Kidney tubule cell (primary cell): ENCODE measurements around the gene PRKCD.

Source experiments
- DNase-seq: peaks from one replicate; pipeline ENCODE4 v3.0.0-alpha.2; 2018; ENCODE audit warnings: low spot score

The PRKCD gene

DNA sequence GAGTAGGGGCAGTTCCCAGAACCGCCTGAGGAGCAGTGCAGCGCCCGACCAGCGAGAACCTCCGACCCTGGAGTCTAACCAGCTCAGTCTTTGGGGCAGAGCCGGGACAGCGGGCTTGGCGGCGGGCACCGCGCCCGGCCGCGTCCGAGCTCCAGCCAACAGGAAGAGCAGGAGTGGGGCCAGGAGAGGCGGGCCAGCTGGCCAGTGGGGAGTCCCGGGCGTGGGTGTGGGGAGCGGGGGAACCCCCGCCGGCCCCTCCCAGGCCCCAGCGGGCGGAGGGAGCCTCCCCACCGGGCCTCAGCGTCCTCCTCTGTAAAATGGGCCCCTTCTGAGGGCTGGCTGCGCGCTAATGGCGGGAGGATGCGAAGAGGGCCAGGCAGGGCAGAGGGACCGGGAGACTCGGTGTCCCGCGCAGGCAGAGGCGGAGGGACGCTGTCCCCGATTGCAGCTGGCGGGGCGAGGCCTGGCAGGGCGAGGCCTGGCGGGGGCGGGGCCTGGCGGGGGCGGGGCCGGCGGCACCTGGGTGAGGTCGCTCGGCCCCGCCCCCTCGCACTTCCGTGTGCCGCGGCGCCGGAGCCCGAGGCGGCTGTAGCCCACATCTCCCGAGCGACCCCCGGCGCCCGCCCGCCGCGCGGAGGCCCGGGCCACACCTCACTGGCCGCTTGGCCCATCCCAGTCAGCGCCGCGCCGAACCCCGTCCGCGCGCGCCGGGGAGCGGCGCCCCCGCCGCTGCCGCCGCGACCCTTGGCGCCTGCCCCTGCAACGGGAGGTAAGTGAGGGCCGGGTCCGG is at the start of gene PRKCD:
Gene PRKCD, plus strand, starts transcription at position 550 of the 790 bp plus-strand sequence. CDS start 17,214 bp downstream, outside the sequence.
- DNase-seq, result peak; percentile 86

DNA sequence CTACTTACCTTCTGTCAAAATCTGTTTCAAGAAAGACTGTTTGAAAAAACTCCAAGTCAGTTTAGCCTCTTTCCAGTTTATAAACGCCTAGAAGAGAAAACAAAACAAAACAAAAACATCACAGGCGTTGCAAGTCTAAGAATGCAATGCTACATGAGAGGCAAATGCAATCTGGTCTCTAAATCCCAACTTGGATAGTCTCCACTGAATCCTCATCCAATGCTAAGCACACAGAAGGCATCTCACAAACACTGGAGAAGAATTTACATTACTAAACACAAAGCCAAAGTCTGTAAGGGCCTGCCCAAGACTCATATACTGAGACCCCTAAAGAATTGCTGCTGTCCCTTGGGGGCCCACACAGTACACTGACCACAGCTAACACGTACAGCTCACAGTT is 49.2 kb upstream of the PRKCD start:
- no peak for DNase-seq

DNA sequence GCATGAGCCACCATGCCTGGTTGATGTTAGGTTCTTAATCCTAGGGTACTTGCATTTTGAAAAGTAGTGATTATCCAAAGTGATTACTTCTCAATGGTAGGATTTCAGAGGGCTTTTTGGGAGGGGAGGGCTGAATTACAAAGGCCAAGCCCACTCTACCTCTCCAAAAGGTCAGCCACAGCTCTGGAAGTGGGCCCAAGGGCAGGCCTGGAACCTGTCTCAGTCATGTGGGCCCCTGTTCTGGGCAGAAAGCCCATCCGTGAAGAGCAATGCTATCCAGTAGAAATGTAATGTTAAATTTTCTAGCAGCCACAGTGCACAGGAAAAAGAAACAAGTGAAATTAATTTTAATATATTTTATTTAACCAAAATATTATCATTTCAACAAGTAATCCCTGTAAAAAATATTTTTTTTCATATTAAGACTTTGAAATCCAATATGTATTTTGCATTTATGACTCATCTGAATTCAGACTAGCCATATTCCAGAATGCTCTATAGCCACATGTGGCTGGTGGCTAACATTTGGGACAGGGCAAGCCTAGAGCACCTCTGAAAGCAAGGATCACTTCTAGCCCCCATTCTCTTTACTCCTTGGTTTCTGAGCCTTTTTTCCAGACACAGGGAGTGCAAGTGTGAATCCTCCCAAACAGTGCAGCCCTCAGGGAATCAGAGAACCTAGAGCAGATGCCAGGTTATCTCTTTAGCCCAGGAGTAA is 47.6 kb upstream of the PRKCD start:
- no peak for DNase-seq

DNA sequence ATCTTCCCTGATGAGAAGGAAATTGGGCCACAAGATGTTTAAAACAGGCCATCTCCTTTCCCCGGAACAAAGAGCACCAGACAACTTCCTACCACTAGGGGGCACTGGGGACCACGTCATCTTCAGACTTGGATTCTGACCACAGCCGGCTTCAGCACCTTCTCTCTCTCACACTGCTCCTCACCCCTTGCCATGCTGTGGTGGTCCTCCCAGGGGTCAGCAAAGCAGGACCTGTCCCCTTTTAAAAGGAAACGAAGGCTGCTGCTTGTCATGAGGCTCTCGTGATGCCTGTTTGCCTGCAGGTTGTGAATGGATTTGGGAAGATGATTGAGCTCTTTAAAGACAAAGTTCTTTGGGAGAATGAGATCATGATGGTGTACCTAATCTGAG is 47.0 kb upstream of the PRKCD start:
- DNase-seq, result peak; percentile 82

DNA sequence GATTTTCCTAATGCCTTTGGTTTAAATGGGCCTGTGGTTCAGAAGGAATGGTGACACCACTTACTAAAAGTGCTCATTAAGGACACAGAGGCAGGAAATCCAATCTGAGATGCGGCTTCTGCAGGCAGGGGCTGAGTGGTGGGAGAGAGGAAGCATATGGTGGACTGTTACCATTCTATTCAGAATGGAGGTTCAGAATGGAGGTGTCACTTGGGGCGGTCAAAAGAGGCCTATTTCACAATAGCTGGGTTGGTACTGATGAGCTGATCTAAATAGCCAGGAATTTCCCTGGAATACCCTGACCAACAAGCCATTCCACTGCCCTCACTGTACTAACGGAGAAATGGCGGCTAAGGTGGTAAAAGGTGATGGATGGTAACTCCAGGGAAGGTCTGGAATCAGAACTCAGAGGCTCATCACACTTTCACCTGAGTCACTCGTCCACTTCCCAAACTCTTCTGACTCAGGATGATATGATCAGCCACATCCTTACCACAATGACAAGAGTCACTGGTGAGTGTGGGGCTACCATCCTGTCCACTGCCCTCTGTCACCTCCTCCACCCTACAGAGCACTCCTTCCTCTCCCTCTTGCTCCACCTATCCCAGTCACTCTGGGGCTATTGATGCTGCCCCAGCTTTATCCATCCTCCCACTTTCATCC is 46.5 kb upstream of the PRKCD start:
- DNase-seq, result peak; percentile 95

DNA sequence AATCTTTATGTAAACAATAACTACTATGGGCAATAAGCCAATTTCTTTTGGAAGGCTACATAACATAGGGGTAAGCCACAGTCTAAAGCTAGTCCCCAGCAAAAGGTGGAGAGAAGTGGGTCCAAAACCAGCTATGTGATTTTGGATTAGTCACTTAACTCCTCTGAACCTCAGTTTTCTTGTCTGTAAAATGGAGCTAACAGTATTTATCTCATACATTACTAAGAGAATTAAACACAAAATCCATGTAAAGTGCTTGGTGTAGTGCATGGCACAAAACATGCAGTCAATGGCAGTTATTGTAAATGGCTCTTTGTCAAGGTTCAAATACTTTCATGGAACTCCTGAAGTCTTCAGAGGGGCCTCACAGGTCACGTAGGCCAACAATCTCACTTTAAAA is 44.1 kb upstream of the PRKCD start:
- no peak for DNase-seq

DNA sequence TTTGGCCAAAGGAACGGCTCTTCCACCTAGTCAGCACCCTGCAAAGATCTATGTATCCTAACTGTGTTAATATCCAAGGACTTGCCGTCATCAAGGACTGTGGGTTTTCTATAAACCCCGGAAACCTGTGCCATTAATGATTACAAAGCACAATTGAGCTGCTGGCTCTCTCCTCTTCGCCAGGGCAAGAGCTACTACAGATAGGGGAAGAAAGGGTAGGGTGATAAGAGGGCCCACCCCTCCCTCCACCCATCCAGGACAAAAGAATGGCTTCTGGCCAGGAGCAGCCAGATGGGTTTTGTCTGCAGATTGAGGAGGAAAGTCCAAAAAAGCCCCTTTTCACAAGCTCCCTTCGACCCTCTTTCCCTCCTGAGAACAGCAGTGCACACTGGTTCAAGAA is 40.7 kb upstream of the PRKCD start:
- DNase-seq, result no peak

DNA sequence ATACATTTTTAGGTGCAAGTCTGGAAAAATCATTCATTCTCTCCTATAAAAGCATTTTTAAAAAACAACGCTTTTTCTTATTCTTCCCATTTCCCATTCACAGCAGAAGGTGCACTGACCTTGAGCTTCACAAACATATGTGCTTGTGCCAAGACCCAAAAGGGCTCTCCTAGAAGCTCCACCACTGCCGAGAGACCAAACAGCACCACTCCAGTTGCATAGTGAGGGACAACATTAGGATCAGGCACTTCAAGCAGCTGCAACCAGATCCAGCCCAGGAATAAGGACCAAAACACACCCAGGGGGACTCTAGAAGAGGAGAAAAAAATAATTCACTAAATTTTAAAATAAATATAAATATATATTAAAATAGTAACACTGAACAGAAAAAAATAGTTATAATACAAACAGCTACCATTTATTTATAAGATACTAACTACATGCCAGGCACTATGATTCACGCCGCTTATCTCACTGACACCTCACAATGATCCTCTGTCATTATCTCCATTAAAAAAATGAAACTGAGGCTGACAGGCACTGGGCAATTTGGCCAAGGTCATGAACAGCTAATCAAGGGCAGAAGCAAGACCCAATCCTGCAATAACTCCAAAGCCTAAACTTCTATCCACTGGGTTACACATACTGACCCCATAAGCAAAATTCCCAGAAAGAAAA is 38.6 kb upstream of the PRKCD start:
- DNase-seq, result no peak

DNA sequence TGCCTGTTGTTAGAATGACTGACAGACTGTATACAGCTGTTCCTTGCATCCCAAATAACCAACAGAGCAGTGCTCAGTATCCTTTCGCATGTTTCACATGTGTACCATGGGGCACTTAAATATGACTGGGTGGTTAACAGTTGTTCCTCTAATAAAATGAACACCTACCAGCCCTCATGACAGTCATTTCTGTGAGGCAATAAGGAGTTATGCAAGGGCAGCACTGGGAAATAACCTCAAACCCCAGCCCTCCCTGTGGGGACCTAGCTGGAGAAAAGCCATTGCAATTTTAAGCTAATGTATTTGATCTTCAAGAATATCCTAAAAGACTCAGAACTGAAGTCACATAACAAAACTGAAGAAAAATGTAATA is 38.1 kb upstream of the PRKCD start:
- no peak for DNase-seq

DNA sequence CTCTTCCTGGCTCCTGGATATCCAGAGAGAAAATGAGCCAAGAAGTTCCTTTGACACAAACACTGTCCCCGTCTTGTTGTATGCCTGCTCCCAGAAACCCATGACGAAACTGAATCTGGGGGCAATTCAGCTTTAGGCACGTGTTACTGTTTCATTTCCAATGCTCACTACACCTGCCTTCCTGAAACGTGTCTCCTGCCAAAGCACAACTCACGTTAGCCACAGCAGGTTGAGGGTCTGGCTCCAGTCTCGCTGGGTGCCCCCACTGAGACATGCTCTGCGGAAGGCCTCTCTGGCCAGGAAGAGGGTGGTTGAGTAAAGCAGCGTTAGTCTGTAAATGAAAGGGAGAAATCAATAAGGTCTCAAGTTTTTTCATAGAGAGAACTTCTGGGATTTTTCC is 37.5 kb upstream of the PRKCD start:
- DNase-seq, result no peak

DNA sequence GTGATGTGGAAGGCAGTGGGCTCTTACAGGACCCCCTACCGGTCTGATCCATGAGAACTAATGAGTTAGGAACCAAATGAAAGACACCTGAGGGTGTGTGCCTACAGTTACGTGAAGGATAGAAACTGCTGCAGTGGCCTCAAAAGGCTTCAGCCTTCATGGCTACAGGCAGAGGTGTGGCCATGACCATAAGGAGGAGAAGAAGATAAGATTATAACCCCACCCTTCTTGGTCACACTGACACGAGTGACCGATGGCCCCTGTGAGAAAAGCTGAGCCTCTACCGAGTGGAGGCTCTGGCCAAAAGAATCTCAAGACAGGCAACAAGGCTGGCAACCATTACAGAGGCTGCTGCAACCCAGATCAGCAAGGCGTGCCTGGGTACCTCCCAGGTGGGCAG is 37.1 kb upstream of the PRKCD start:
- no peak for DNase-seq

DNA sequence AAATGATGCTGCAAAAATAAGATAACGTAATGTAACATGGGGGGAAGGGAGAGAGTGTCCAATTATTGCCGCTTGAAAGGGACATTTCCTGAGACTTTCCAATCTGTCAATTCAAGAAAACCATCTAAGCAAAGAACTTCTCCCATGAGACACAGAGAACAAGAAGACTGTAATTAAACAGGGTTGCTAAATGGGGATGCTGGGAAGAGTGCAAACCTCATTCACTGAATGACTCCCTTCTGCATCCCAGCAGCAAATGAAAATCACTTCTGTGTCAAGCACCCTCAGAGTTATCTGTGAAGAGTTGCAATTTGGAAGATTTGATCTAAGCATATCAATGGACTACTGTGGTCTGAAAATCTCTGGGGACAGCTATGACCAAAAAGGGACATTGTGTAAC is 34.4 kb upstream of the PRKCD start:
- no peak for DNase-seq

DNA sequence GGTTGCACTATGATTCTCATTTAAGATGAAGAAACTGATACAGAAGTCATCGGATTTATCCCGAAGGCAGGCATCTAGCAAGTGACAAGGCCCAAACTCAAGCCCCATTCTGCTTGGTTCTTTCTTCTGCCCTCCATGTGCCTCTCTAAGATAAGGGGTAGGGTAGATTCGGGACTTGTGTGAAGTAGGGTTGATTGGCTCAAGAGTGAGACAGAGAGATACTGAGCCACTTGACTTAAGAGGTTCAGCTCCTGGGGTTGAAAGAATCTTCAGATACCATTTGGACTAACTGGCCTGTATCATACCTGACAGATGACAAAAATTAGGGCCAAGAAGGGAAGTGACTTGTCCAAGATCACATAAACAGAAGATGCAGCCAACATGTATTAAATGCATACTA is 31.7 kb upstream of the PRKCD start:
- DNase-seq, result no peak

DNA sequence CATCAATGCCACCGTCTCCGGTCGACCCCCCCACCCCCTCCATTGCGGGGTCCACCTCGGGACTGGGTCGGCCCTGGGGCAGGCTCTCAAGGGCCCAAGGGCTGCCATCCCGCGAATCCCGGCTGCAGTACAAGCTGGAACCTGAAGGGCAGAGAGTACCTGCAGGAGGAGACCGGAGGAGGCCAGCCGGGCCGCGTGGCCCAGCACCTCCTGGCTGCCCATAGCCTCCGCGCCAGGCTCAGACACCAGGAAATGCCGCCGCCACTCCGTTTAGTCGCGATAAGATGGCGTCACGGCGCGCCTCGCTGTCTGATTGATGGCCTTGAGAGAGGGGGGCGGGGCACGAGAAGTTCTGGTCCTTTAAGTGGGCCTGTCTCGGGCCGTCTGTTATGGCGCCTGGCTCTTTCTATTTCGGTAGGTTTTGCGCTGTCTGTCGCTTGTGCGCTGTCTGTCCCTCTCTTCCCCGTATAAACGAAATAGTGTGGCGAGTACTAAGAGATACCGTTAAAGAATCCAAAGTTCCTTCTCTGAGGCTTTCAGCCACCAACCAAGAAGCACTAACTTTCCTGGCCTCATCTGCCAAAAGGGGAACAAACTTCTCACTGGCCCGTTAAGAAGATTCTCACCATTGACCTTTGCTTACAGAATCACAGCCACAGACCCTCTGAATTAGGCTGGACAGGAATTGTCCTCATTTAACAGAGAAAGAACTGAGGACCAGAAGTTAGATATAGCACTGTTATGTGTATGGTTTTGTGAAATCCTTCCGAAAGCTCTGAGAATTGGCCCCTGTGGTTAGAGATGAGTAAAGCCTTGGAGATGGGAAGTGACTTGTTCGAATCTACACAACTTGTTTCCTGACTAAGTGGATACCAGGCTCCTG is 30.6 kb upstream of the PRKCD start, which contains the start of gene RFT1:
Gene RFT1, minus strand, starts transcription at position 257 of the 883 bp plus-strand sequence. Its CDS starts 35 bp downstream, at position 222.
- peak; percentile 94 for DNase-seq

DNA sequence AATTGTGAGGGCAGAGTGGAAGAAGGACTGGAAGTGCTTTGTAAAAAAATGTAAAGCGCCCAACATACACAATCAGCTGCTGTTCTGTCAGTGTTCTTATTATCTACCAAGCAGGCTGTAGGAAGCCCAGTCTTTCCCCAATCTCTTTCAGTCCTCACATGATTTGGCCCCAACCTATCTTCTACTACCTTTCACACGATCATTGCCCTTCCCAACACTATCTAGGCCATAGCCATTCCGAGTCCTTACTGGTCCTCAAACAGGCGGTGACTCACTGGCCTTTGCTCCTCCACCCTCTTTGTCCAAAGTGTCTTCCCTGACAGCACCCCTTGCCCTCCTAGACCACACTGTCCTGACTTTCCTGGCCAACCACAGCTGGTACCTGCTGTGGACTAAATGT is 29.9 kb upstream of the PRKCD start:
- DNase-seq, result no peak

DNA sequence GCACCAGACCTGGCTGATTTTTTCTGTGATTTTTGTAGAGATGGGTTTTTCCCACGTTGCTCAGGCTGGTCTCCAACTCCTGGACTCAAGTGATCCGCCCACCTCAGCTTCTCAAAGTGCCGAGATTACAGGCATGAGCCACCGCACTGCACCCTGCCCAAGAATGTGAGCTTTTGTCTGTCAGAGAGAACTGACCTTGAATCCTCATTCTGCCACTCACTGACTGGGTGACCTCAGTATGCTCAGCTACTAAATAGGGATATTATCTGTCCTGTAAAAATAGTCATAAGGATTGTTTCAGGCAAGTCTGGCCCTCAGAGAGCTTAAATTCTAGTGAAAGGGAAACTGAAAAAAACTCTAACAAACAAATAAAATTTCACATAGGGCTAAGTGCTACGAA is 28.7 kb upstream of the PRKCD start:
- DNase-seq, result no peak

DNA sequence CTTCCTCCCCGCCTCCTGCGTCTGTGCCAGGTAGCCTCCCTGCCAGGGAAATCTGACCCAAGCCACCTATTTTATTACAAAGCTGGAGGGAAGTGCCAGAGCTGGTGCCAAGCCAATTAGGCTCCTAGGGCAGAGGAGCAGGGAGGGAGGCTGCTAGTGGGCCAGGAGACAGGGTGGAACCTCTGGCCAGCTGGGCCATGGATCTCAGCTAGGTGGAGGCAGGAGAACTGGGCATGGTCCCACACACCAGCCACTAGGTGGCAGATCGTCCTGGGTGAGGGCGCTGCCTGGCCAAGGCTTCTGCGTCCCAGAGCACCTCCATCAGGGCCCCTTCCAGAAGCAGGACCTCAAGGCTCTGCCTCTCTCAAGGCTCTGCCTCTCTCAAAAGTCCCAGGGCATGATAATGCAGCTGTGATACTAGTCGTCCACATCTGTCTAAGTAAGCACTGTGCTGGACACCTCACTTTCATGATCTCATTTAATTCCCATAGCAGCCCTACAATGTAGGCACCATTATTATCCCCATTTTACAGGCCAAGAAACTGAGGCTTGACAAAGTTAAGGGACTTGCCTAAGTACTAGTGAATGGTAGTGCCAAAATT is 26.3 kb upstream of the PRKCD start:
- DNase-seq, result peak; percentile 73

DNA sequence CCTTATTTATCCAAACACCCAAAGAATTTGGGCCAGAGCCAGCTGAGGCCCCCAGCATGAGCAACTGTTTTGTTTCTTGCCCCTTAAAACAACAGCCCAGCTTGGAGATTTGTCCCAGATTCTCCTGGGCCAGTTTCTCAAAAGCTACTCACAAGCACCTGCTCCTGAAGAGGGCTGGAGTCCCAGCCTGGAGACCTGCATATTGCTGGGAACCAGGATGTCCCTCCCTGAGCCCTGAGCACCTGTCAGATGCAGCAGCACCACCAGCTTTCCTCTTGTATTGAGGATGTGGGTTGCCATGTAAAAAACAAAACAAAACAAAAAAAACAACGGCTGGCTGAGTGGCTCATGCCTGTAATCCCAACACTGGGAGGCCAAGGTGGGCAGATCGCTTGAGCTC is 23.8 kb upstream of the PRKCD start:
- DNase-seq, result no peak

DNA sequence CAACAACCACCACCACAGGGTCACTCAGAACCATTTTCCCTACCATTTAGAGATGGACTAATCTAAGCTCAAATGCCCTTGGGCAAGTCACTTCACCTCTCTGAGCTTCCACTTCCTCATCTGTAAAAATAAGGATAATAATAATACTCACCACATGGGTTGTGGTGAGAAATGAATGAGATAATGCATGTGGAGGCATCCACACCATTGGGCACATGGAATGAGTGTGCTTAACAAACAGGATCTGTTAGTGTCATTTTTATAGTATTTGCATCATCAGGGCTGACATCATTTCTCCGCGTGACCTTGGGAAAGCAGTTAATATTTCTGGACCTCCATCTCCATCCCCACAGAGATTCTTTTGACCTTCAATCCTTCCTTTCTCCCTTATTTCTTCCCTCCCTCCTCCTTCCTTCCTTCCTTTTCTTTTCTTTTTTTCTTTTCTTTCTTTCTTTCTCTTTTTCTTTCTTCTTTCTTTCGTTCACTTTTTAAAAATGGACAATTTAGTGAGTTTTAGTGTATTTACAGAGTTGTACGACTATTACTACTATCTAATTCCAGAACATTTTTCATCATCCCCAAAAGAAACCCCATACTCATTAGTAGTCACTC is 23.1 kb upstream of the PRKCD start:
- DNase-seq, result peak; percentile 63
